PC-9 (cell line): Measurements from ENCODE around the gene DDOST. TPM values are rescaled to one million over a fixed set of nuclear protein-coding genes. Genes with fewer than 3 reads are reported as not detected.
A peak's percentile ranks its signal among the peaks of the same experiment; 100 is the strongest.
"Not testable (repeated sequence)": the region's sequence is repeated elsewhere in the genome, so short reads cannot be mapped to it uniquely, and the experiment has no call there.

Source experiments
- BruUV-seq: library from RNA; stranded (reverse); fragments of 400-500 nt; replicated peaks from 2 replicates; lab custom pipeline; 2021; lab: Mats Ljungman, UMichigan
- CTCF ChIA-PET: fragments of 300-600 bp; sonication (Branson Sonifier 250); formaldehyde crosslinking; loops from one replicate; lab custom pipeline; 2022; ENCODE audit warnings: antibody characterized with exemption; lab: Charles Lee
- POLR2A ChIA-PET: fragments of 300-600 bp; sonication (Branson Sonifier 250); formaldehyde crosslinking; loops from one replicate; lab custom pipeline; 2022; ENCODE audit warnings: antibody characterized with exemption; ENCODE audit not compliant: unreplicated experiment; lab: Charles Lee
- DNase-seq, 2 experiments: peaks; one replicate each; pipeline versions ENCODE4 v3.0.0 to v3.0.0-alpha.2; 2015 to 2022; ENCODE audit warnings: mixed read lengths in 1 of 2
- H2AFZ ChIP-seq: fragments of 200-600 bp; sonication (generic); 2 replicates; pipeline ENCODE4 v1.8.1; 2017; ENCODE audit warnings: antibody characterized with exemption
- H3F3A ChIP-seq: fragments of 200-600 bp; sonication (generic); 2 replicates; pipeline ENCODE4 v1.8.1; 2017; ENCODE audit warnings: antibody characterized with exemption, mild to moderate bottlenecking, low read depth; ENCODE audit not compliant: insufficient read depth
- H3K27ac ChIP-seq: fragments of 200-600 bp; sonication (generic); 2 replicates; pipeline ENCODE4 v1.6.1; 2016; ENCODE audit warnings: mixed run types
- H3K27me3 ChIP-seq: fragments of 200-600 bp; sonication (generic); 2 replicates; pipeline ENCODE4 v1.6.1; 2016; ENCODE audit warnings: low read depth, mixed run types; ENCODE audit not compliant: insufficient read depth
- H3K36me3 ChIP-seq: fragments of 200-600 bp; sonication (generic); 2 replicates; pipeline ENCODE4 v1.6.1; 2016; ENCODE audit warnings: low read depth, mixed run types
- H3K4me1 ChIP-seq: fragments of 200-600 bp; sonication (generic); replicated peaks from 2 replicates; pipeline ENCODE4 v1.6.1; 2016; ENCODE audit warnings: mixed run types; ENCODE audit not compliant: insufficient read depth
- H3K4me2 ChIP-seq: fragments of 200-600 bp; sonication (generic); 2 replicates; pipeline ENCODE4 v1.6.1; 2017; ENCODE audit warnings: mixed run types
- H3K4me3 ChIP-seq: fragments of 200-600 bp; sonication (generic); 2 replicates; pipeline ENCODE4 v1.6.1; 2016; ENCODE audit warnings: mixed run types
- H3K79me2 ChIP-seq: fragments of 200-600 bp; sonication (generic); 2 replicates; pipeline ENCODE4 v1.6.1; 2017; ENCODE audit warnings: low read depth, mixed run types
- H3K9me2 ChIP-seq: fragments of 200-600 bp; sonication (generic); 2 replicates; pipeline ENCODE4 v1.8.1; 2017; ENCODE audit warnings: mild to moderate bottlenecking; ENCODE audit not compliant: insufficient read depth
- H3K9me3 ChIP-seq: fragments of 200-600 bp; sonication (generic); 2 replicates; pipeline ENCODE4 v1.8.1; 2016; ENCODE audit warnings: low read depth; ENCODE audit not compliant: insufficient read depth
- H4K20me1 ChIP-seq: fragments of 200-600 bp; sonication (generic); 2 replicates; pipeline ENCODE4 v1.8.1; 2017; ENCODE audit not compliant: insufficient read depth
- CTCF ChIP-seq: fragments of 200-600 bp; sonication (generic); conservative IDR thresholded peaks from 2 replicates; pipeline ENCODE4 v1.6.1; 2017; ENCODE audit warnings: mixed run types, antibody characterized with exemption, mild to moderate bottlenecking, moderate library complexity
- EZH2 ChIP-seq: fragments of 200-600 bp; sonication (generic); IDR thresholded peaks from 2 replicates; pipeline ENCODE4 v1.8.0; 2017; ENCODE audit warnings: antibody characterized with exemption, low read depth
- intact Hi-C: fragments of 100-400 bp; cut with micrococcal nuclease; formaldehyde crosslinking; loops from one replicate; pipeline ENCODE4 v1.10.0; 2022; ENCODE audit not compliant: unreplicated experiment
- total RNA-seq: library from RNA; stranded (reverse); gene quantifications from 2 replicates; pipeline ENCODE4 v1.2.3, GENCODE V29; 2021

DDOST gene
- total RNA-seq, 1 experiment from 2014 or later, result 251 TPM

DNA sequence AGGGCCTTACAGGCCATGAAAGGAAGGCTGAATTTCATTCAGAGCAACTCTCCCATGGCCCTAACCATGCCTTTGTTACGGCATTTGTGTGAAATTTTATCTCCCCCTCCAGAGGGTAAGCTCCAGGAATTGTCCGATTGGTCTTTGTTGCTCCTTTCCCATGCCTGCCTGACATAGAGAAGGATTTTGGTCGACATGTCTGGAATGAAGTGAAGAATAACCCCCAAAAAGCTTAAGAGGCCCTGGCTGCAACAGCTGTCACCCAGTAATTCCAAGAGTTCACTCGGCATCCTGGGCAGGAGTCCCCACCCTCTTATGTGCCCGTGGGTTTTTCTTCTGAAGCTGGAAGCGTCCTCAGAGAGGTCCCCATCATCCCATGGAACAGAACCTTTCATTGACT is 51.6 kb downstream of the DDOST start:
- Histone ChIP-seq H2AFZ (no peak overlapping the region), H3K4me2 (no peak overlapping the region), H4K20me1 (no peaks in the 10 kb centered on the region), H3K9me3 (no peaks in the 10 kb centered on the region), H3K4me3 (no peak overlapping the region), H3K36me3 (0 out of 2 replicates have a peak, but pooled peaks cover 2% of the 10 kb centered on the region), H3K4me1 (peaks cover 35% of the 10 kb centered on the region), H3K79me2 (no peaks in the 10 kb centered on the region), H3K27me3 (no peaks in the 10 kb centered on the region), H3K9me2 (no peaks in the 10 kb centered on the region), H3F3A (peaks cover 44% of the 10 kb centered on the region), H3K27ac (no peak overlapping the region)
- no TSS peak for BruUV-seq
- ChIA-PET POLR2A (interaction anchor here (0.6 kb wide), 1 partner anchor 23 kb away, joined by 4 read pairs; no protein-coding TSS in a partner anchor), CTCF (no interaction called here)
- TF ChIP-seq CTCF, result no peak
- no peak for TF ChIP-seq EZH2
- intact Hi-C loops, result no loop called here
- no peak for DNase-seq

DNA sequence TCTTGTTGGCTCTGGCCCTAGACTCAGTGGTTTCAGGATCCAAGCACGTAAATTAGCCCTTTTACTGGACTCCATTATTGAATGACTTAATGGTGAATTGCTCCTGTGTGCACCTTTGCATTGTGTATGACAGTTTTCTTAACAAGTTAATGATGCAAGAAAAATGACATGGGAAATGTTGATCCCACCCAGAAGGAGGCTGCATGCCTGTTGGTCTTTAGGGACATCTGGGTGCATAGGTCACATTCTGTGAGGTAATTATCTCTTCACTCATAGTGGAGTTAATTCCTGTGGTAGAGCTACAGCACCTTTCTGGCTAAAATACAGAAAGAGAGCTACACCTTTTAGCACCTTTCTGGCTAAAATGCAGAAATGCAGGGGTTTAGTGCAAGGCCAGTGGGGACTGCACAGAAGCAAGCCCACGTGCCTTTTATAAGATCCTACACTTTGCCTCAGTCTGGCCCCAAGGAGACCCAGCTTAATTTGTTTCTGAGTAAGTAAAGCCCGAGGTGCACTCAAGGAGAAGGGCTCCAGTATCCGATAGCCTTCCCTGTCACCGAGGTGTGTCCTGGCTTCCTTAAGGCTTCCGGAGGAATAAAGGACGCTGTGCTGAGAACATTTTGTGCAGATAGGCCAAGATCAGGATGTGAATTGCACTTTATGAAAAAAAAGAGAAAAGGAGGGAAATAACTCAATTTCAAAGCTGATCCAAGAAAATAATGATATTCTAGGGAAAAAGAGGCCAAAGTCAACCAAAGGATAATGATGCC is 54.2 kb downstream of the DDOST start:
- H3K9me3 ChIP-seq, H3K9me2 ChIP-seq, H3K79me2 ChIP-seq, H3K4me3 ChIP-seq, BruUV-seq, H3K27ac ChIP-seq, H3K36me3 ChIP-seq, H3K4me2 ChIP-seq, H4K20me1 ChIP-seq, POLR2A ChIA-PET, H2AFZ ChIP-seq, intact Hi-C loops, CTCF ChIA-PET, DNase-seq, H3K27me3 ChIP-seq: not testable (repeated sequence)
- peaks cover 37% of the 10 kb centered on the region for H3K4me1 ChIP-seq
- peaks cover 49% of the 10 kb centered on the region for H3F3A ChIP-seq

GRCh38 chr1:20604678-20605077 is 56.5 kb downstream of the DDOST start:
- peak overlapping the region; percentile 88 for H3K27ac ChIP-seq
- H3K4me2 ChIP-seq, result peak overlapping the region; percentile 57
- no peak overlapping the region for H3K4me3 ChIP-seq
- TF ChIP-seq CTCF (no peak), EZH2 (no peak)
- intact Hi-C loops, result loop anchor here (1.0 kb wide), 1 partner anchor 8 kb away; no protein-coding TSS in a partner anchor
- H3K79me2 ChIP-seq, result no peaks in the 10 kb centered on the region
- CTCF ChIA-PET, result no interaction called here
- no peak overlapping the region for H2AFZ ChIP-seq
- H3K9me3 ChIP-seq, result no peaks in the 10 kb centered on the region
- peak in 1 of 2 experiments; percentile 80 for DNase-seq
- POLR2A ChIA-PET, result no interaction called here
- H3F3A ChIP-seq, result peaks cover 50% of the 10 kb centered on the region
- TSS peak; percentile 46 for BruUV-seq
- H3K9me2 ChIP-seq, result no peaks in the 10 kb centered on the region
- peaks cover 52% of the 10 kb centered on the region for H3K4me1 ChIP-seq
- H3K27me3 ChIP-seq, result no peaks in the 10 kb centered on the region
- no peaks in the 10 kb centered on the region for H4K20me1 ChIP-seq
- 0 out of 2 replicates have a peak, but pooled peaks cover 2% of the 10 kb centered on the region for H3K36me3 ChIP-seq
